Panc1 (cell line): ENCODE data around the gene CACNA1E. TPM values are rescaled to one million over a fixed set of nuclear protein-coding genes. Genes with fewer than 3 reads are reported as not detected.

Experiments
- ATAC-seq: fragments of 200-7000 bp; cut with Tn5 transposase; 2 replicates; pipeline ENCODE4 v1.9.1; 2020; ENCODE audit warnings: mild to moderate bottlenecking, moderate library complexity
- BruUV-seq: library from RNA; stranded (reverse); fragments of 400-500 nt; replicated peaks from 2 replicates; lab custom pipeline; 2021; lab: Mats Ljungman, UMichigan
- CTCF ChIA-PET: fragments of 300-600 bp; sonication (Branson Sonifier 250); formaldehyde crosslinking; loops from one replicate; lab custom pipeline; 2022; ENCODE audit warnings: antibody characterized with exemption; lab: Charles Lee
- POLR2A ChIA-PET: fragments of 300-600 bp; sonication (Branson Sonifier 250); formaldehyde crosslinking; loops from one replicate; lab custom pipeline; 2022; ENCODE audit warnings: antibody characterized with exemption; lab: Charles Lee
- DNase-seq: peaks from one replicate; pipeline ENCODE4 v3.0.0-alpha.2; 2010; ENCODE audit warnings: low read depth, low spot score
- H3K27ac ChIP-seq: 2 replicates; pipeline ENCODE4 v1.5.1; 2011; ENCODE audit warnings: mild to moderate bottlenecking, low read length, inconsistent platforms
- H3K27me3 ChIP-seq: fragments of 200-500 bp; sonication (Bioruptor generic); 2 replicates; pipeline ENCODE4 v1.6.0; 2014; ENCODE audit warnings: low read length, inconsistent platforms; ENCODE audit not compliant: control insufficient read depth, insufficient read depth
- H3K36me3 ChIP-seq: fragments of 200-500 bp; sonication (Bioruptor generic); 2 replicates; pipeline ENCODE4 v1.5.1; 2014; ENCODE audit warnings: inconsistent platforms, mild to moderate bottlenecking, low read length, moderate library complexity; ENCODE audit not compliant: control insufficient read depth, insufficient read depth
- H3K4me1 ChIP-seq: 2 replicates; pipeline ENCODE4 v1.5.1; 2011; ENCODE audit warnings: inconsistent platforms, mild to moderate bottlenecking, low read length, moderate library complexity; ENCODE audit not compliant: control insufficient read depth, insufficient read depth
- H3K4me3 ChIP-seq, 2 experiments: 2 replicates each; pipeline ENCODE4 v1.5.1; 2011 to 2012; ENCODE audit warnings: low read depth in 2 of 2, low read length in 2 of 2, mild to moderate bottlenecking in 2 of 2, inconsistent platforms in 1 of 2, moderate library complexity in 1 of 2
- H3K9me3 ChIP-seq: fragments of 200-500 bp; sonication (Bioruptor generic); 2 replicates; pipeline ENCODE4 v1.5.1; 2014; ENCODE audit warnings: low read depth, mild to moderate bottlenecking, inconsistent platforms, low read length, moderate library complexity; ENCODE audit not compliant: control insufficient read depth, insufficient read depth
- CTCF ChIP-seq: fragments of 450-650 bp; IDR thresholded peaks from 2 replicates; pipeline ENCODE4 v1.5.1; 2017; ENCODE audit warnings: mild to moderate bottlenecking
- POLR2AphosphoS5 ChIP-seq: IDR thresholded peaks from 2 replicates; pipeline ENCODE4 v1.6.1; 2012; ENCODE audit warnings: mild to moderate bottlenecking, low read depth, low read length, moderate library complexity
- SIN3A ChIP-seq: IDR thresholded peaks from 2 replicates; pipeline ENCODE4 v1.6.1; 2012; ENCODE audit warnings: low read depth, mild to moderate bottlenecking, low read length, moderate library complexity, borderline replicate concordance; ENCODE audit not compliant: insufficient read depth
- TCF7L2 ChIP-seq: IDR thresholded peaks from 2 replicates; pipeline ENCODE4 v1.6.1; 2011; ENCODE audit warnings: mild to moderate bottlenecking, low read depth, low read length, inconsistent platforms
- in situ Hi-C: cut with HindIII; loops from 2 replicates; pipeline ENCODE4 v1.10.0; 2016; ENCODE audit warnings: low sequenced_read_pairs, low pct_unique_long_range_greater_than_20kb
- intact Hi-C: fragments of 100-400 bp; cut with micrococcal nuclease; formaldehyde crosslinking; loops from one replicate; pipeline ENCODE4 v1.10.0; 2022; ENCODE audit not compliant: unreplicated experiment
- total RNA-seq: library from RNA; stranded (reverse); gene quantifications from one replicate; pipeline ENCODE4 v1.2.1, GENCODE V29; 2021; ENCODE audit not compliant: unreplicated experiment
- TF ChIP-seq, protein P1 (sequence below), 2 experiments: IDR thresholded peaks; 2 replicates each; pipeline ENCODE4 v1.6.1; 2011 to 2012; ENCODE audit warnings: low read depth in 2 of 2, control low read depth in 1 of 2, low read length in 1 of 2, mild to moderate bottlenecking in 1 of 2, moderate library complexity in 1 of 2; ENCODE audit not compliant: insufficient read depth in 1 of 2

CACNA1E gene
- total RNA-seq, 1 experiment from 2014 or later, result not detected

GRCh38 chr1:181680332-181680731 lies 197.0 kb downstream of the CACNA1E start:
- H3K27me3 ChIP-seq, result peaks cover 5% of the 10 kb centered on the region; the same call in 1 of the 2 replicates
- intact Hi-C loops (no loop called here), in situ Hi-C loops (no loop called here)
- TF ChIP-seq, protein P1, sequence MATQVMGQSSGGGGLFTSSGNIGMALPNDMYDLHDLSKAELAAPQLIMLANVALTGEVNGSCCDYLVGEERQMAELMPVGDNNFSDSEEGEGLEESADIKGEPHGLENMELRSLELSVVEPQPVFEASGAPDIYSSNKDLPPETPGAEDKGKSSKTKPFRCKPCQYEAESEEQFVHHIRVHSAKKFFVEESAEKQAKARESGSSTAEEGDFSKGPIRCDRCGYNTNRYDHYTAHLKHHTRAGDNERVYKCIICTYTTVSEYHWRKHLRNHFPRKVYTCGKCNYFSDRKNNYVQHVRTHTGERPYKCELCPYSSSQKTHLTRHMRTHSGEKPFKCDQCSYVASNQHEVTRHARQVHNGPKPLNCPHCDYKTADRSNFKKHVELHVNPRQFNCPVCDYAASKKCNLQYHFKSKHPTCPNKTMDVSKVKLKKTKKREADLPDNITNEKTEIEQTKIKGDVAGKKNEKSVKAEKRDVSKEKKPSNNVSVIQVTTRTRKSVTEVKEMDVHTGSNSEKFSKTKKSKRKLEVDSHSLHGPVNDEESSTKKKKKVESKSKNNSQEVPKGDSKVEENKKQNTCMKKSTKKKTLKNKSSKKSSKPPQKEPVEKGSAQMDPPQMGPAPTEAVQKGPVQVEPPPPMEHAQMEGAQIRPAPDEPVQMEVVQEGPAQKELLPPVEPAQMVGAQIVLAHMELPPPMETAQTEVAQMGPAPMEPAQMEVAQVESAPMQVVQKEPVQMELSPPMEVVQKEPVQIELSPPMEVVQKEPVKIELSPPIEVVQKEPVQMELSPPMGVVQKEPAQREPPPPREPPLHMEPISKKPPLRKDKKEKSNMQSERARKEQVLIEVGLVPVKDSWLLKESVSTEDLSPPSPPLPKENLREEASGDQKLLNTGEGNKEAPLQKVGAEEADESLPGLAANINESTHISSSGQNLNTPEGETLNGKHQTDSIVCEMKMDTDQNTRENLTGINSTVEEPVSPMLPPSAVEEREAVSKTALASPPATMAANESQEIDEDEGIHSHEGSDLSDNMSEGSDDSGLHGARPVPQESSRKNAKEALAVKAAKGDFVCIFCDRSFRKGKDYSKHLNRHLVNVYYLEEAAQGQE (IDR thresholded peaks at IDR 0.05; ENCODE audit: insufficient read depth in 1 of 2, low read depth in 2 of 2, low read length in 1 of 2), result no peak
- TF ChIP-seq SIN3A (no peak), CTCF (no peak), POLR2AphosphoS5 (no peak), TCF7L2 (no peak)
- CTCF ChIA-PET, result no interaction called here
- H3K27ac ChIP-seq, result no peak overlapping the region
- no peaks in the 10 kb centered on the region for H3K36me3 ChIP-seq
- H3K4me3 ChIP-seq, result no peak overlapping the region
- no peak for DNase-seq
- POLR2A ChIA-PET, result no interaction called here
- no TSS peak for BruUV-seq
- no peak for ATAC-seq
- no peaks in the 10 kb centered on the region for H3K9me3 ChIP-seq
- H3K4me1 ChIP-seq, result no peaks in the 10 kb centered on the region

DNA sequence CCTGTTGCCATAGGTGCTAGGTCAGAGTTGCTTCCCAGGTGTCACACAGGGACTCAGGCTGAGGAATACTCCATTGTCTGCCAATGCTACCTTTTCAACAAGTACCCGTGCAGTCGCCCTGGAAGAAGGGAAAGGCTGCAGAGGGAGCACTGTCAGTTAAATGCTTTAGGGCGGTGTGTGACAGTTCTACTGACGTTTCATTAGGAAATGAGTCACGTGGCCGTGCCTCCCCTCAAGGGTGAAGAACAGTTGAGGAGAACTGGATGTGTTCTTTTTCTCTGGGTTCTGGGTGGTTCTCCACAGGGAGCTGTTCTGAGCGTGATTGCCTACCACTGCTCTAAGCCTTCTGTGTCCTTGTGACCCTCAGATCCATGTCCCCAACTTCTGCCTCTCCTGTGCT lies 197.6 kb downstream of the CACNA1E start:
- H3K36me3 ChIP-seq, result no peaks in the 10 kb centered on the region
- ChIA-PET POLR2A (no interaction called here), CTCF (no interaction called here)
- BruUV-seq, result no TSS peak
- no peak overlapping the region for H3K27ac ChIP-seq
- H3K9me3 ChIP-seq, result no peaks in the 10 kb centered on the region
- in situ Hi-C loops (no loop called here), intact Hi-C loops (no loop called here)
- ATAC-seq, result no peak
- DNase-seq, result no peak
- no peak overlapping the region for H3K4me3 ChIP-seq
- H3K27me3 ChIP-seq, result peaks cover 5% of the 10 kb centered on the region; the same call in 1 of the 2 replicates
- TF ChIP-seq TCF7L2 (no peak), CTCF (no peak), POLR2AphosphoS5 (no peak), SIN3A (no peak)
- TF ChIP-seq, protein P1 (IDR thresholded peaks at IDR 0.05; ENCODE audit: insufficient read depth in 1 of 2, low read depth in 2 of 2, low read length in 1 of 2), result no peak
- H3K4me1 ChIP-seq, result no peaks in the 10 kb centered on the region
